NCI-H146 treated with DMSO at 0.1 percent for 48 hours (cell line): ENCODE measurements around the gene IGFL1.
"Not testable (repeated sequence)": the region's sequence is repeated elsewhere in the genome, so short reads cannot be mapped to it uniquely, and the experiment has no call there.

Experiments used
- DNase-seq: peaks from one replicate; lab custom pipeline; 2025; ENCODE audit not compliant: unreplicated experiment; lab: John Stamatoyannopoulos, UW

Gene IGFL1

DNA sequence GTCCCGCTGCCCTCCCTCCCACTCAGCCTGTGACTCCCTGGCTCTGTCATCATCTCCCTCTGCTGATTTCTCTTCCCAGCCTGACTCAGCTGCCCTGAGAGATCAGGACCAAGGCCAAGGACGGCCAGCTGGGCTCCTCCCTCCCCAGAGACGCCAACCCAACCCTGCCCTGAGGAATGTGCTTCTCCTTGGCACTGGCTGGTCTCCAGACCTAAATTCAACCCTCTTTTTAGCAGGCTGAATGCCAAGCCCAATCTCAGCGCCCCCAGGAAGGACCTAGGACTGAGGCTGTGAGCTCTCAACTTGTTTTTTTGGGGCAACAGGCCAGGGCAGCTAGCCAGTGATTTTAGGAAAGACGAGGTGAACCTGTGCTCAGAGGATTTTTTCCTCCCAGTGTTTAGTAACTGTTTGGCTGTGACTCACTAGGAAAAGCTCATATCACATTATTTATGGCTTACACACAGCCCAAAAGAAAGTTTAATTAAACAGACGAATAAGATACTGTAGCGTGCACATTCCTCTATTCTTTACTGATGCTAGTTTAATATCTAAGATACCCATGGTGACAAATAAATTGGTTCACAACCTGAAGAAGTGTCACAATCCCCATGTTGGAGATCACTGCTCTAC, 7.4 kb upstream of the IGFL1 start:
- no peak for DNase-seq

- DNase-seq: not testable (repeated sequence)
Measured at GRCh38 chr19:46223787-46224186, 5.8 kb upstream of the IGFL1 start.

DNA sequence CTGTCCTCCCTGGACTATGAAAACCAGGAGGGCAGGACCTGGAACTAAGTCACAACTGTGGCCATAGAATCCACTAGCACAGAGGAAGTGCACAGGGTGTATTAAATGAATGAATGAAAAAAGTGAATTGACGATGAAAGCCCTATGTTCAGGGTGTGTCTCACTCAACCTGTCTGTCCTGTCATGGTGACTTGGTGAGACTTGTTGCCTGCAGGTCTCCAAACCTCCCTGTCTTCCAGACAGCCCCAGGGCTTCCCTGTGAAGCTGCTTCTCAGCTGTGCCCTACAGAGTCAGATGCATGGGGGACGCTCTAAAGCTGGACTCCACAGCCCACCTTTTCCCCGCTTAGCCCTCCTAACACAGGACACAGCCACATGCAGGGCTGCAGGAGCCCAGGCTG, 4.8 kb upstream of the IGFL1 start:
- DNase-seq: no peak

- DNase-seq: no peak
Measured at GRCh38 chr19:46225558-46226004, 4.0 kb upstream of the IGFL1 start.

GRCh38 chr19:46226438-46226973, 3.0 kb upstream of the IGFL1 start:
- DNase-seq: no peak

- no peak for DNase-seq
Measured at GRCh38 chr19:46232029-46232428, 2.5 kb downstream of the IGFL1 start.

- no peak for DNase-seq
Measured at GRCh38 chr19:46232468-46232867, 2.9 kb downstream of the IGFL1 start.

DNA sequence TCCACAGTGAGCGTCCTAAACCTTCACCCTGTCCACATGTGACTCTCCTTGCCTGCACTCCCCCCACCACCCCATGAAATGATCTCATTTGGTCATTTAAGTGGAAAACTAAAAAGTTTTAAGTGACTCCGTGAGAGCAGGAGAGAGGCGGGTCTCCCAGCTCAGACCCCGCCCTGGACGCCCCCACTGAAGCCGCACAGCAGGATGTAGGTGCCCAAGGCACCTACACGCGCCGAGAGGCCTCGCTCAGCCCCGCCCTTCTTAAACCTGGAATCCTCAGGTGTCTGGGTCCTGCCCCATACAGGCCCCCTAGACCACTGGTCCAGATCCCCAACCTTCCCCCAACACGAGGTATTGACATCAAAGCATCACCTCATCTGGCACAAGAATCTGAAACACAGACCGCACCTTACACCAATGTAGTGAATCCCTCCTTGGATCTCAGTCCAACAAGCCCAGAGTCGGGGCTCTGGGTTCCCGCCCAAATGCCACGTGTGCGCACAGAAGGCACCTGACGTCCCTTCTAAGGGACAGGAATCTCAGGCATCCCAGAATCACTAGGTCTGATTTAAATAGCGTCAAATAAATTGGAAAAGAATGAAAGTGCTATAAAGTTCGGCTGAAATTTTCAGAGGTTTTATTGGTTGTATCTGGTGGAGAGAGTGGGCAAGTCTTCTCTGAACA, 3.5 kb downstream of the IGFL1 start:
- DNase-seq: no peak

DNA sequence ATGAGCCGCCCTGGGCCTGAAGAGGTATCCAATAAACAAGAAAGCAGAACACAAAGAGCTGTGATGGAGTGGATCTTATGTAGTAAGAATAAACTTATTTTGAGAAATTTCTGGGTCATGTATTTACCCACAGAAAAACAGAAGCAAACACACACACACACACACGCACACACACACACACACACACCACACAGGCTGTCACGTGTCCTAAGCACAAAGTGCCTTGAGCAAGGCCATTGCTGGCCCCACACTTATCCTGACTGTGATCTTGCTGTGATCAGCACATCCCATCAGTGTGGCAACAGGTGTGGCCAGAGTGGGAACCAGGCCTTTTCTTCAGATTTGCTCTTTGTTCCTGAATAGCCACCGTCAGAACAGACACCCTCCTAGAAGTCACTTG, 4.3 kb downstream of the IGFL1 start:
- DNase-seq: not testable (repeated sequence)

DNA sequence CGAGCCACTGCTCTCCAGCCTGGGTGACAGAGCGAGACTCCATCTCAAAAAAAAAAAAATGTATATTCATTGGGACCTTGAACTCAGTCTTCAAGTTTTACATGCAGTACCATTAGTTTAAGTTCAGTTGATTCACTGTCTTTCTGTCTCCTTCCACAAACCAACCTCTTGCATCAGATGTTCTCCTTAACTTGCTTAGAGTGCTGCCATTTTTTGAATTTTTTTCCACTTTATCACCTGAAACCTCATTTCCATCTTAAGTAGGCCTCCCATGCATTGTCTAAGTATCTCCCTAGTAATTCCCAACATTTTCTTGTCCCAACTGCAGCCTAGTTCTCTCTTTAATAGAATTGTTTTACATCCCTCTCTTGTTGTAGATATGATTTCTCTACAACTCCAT, 8.6 kb downstream of the IGFL1 start:
- DNase-seq: not testable (repeated sequence)

- no peak for DNase-seq
Measured at GRCh38 chr19:46239193-46240024, 9.9 kb downstream of the IGFL1 start.

DNA sequence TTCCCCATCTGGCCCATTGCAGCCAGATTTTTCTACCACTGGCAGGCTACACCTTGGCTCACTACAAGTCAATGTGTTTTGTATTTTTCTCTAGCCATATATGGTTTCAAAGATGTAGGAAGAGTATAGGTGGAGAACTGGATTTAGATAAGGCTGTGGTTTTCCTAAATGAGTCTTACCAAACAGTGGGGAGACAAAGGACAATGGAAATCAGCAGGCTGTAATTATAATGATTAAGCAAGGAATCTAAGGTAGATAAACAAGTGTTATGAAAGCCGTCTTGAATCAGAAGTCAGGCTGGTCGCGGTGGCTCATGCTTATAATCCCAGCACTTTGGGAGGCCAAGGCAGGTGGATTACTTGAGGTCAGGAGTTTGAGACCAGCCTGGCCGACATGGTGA, 11.2 kb downstream of the IGFL1 start:
- peak; percentile 48 for DNase-seq

GRCh38 chr19:46241626-46242025, 12.1 kb downstream of the IGFL1 start:
- DNase-seq: no peak

GRCh38 chr19:46243081-46243654, 13.6 kb downstream of the IGFL1 start:
- DNase-seq: not testable (repeated sequence)

DNA sequence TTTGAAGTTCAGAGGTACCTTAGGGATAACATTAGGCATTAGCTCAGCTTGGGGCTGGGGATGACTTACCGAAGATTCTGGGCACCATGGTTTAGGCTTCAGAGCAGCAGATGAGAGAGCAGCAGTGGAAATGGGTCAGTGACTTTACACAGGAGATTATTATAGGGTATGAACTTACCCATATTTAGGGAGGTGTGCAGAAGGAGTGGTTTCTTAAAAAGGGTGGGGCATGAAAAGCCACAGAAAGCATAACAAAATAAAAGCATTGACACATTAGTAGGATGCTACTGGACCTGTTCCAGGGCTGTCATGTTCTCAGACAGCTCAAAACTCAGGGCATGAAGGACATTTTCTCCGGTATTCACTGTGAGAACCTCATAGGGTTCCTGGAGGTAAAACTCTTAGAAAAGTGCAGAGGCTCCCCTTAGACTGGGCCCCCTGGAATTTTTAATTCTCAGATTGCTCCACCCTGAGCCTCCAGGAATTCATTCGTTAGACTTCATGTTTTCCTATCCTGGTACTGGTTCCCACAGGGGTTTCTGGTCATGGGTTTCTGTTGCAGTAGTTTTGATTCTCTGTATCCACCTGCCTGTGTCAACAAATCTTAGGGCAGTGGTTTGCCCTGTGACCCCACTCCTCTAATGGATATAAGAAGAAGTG, 20.7 kb downstream of the IGFL1 start:
- DNase-seq: no peak

- DNase-seq: no peak
Measured at GRCh38 chr19:46251416-46251815, 21.9 kb downstream of the IGFL1 start.

- no peak for DNase-seq
Measured at GRCh38 chr19:46254776-46255175, 25.2 kb downstream of the IGFL1 start.

DNA sequence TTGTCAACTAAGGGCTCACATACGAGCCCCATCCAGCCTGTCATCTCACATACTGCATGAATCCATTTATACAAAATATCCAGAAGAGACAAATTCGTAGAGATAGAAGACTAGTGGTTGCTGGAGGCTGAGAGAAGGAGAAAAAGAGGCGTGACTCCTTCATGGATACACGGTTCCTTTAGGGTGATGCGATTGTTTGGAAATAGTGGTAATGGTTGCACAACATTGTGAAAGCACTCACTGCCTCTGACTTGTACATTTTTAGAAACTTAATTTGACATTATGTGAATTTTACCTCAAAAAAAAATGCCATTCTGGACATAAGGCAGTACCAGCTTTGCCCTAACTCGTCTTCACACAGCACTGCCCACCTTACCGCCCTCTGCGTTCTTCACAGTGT, 27.3 kb downstream of the IGFL1 start:
- DNase-seq: no peak

GRCh38 chr19:46261501-46261900, 32.0 kb downstream of the IGFL1 start:
- DNase-seq: not testable (repeated sequence)

- peak; percentile 34 for DNase-seq
Measured at GRCh38 chr19:46262684-46263296, 33.2 kb downstream of the IGFL1 start.
